GM12878 (cell line): ENCODE data around the gene JCHAIN. TPM values are rescaled to one million over a fixed set of nuclear protein-coding genes. Genes with fewer than 3 reads are reported as not detected.

Experiments
- ATAC-seq: fragments of 200-7000 bp; cut with Tn5 transposase; 3 replicates; pipeline ENCODE4 v1.9.1; 2020; ENCODE audit warnings: mild to moderate bottlenecking, moderate library complexity
- BruUV-seq: library from RNA; stranded (reverse); fragments of 400-500 nt; replicated peaks from 2 replicates; lab custom pipeline; 2021; lab: Mats Ljungman, UMichigan
- CTCF ChIA-PET: fragments of 300-600 bp; sonication (Branson Sonifier 250); formaldehyde crosslinking; extraction: SDS; loops from one replicate; lab custom pipeline; 2021; ENCODE audit warnings: inconsistent platforms; lab: Yijun Ruan, JAX
- POLR2A ChIA-PET: fragments of 350-600 bp; formaldehyde crosslinking; extraction: SDS; loops from one replicate; lab custom pipeline; 2021; ENCODE audit warnings: inconsistent platforms; lab: Charles Lee
- RAD21 ChIA-PET: fragments of 300-600 bp; sonication (Branson Sonifier 250); formaldehyde crosslinking; loops from one replicate; lab custom pipeline; 2023; ENCODE audit warnings: antibody characterized with exemption; ENCODE audit not compliant: unreplicated experiment; lab: Charles Lee
- SMC1A ChIA-PET: fragments of 300-600 bp; sonication (Branson Sonifier 250); formaldehyde crosslinking; loops from one replicate; lab custom pipeline; 2023; ENCODE audit not compliant: unreplicated experiment, uncharacterized antibody; lab: Charles Lee
- DNase-seq: peaks from one replicate; pipeline ENCODE4 v3.0.0-alpha.2; 2011; ENCODE audit warnings: low read depth, low spot score
- FAIRE-seq: peaks from 3 replicates; lab custom pipeline; 2011; peaks lifted over from hg19 to GRCh38; lab: Jason Lieb, UNC
- H2AFZ ChIP-seq: 2 replicates; pipeline ENCODE4 v1.6.0; 2011; ENCODE audit warnings: low read depth, low read length, control low read depth; ENCODE audit not compliant: control insufficient read depth
- H3K27ac ChIP-seq: 2 replicates; pipeline ENCODE4 v1.5.1; 2011; ENCODE audit warnings: control low read depth; ENCODE audit not compliant: control insufficient read depth, insufficient read depth
- H3K27me3 ChIP-seq, 2 experiments: replicated peaks in 1 of 2; 2 replicates each; pipeline versions ENCODE4 v1.6.0 to v1.6.1; 2011; ENCODE audit warnings: low read length in 1 of 2; ENCODE audit not compliant: control insufficient read depth in 2 of 2, insufficient read depth in 2 of 2
- H3K36me3 ChIP-seq, 2 experiments: 2 replicates each; pipeline ENCODE4 v1.5.1; 2011; ENCODE audit warnings: low read length in 1 of 2; ENCODE audit not compliant: control insufficient read depth in 2 of 2, insufficient read depth in 2 of 2
- H3K4me1 ChIP-seq: 2 replicates; pipeline ENCODE4 v1.6.1; 2011; ENCODE audit warnings: mild to moderate bottlenecking, low read length, moderate library complexity, mixed read lengths; ENCODE audit not compliant: control insufficient read depth, insufficient read depth
- H3K4me2 ChIP-seq: 2 replicates; pipeline ENCODE4 v1.6.0; 2011; ENCODE audit warnings: control low read depth; ENCODE audit not compliant: control insufficient read depth, insufficient read depth
- H3K4me3 ChIP-seq: fragments of 200-600 bp; sonication (generic); 2 replicates; pipeline ENCODE4 v1.5.1; 2016
- H3K79me2 ChIP-seq: 2 replicates; pipeline ENCODE4 v1.6.0; 2011; ENCODE audit warnings: low read length; ENCODE audit not compliant: control insufficient read depth, insufficient read depth
- H3K9ac ChIP-seq: 2 replicates; pipeline ENCODE4 v1.8.0; 2011; ENCODE audit warnings: low read length, control low read depth, mixed read lengths; ENCODE audit not compliant: control insufficient read depth, insufficient read depth
- H3K9me3 ChIP-seq: replicated peaks from 3 replicates; pipeline ENCODE4 v1.5.1; 2011; ENCODE audit warnings: mild to moderate bottlenecking, low read length; ENCODE audit not compliant: control insufficient read depth, insufficient read depth
- H4K20me1 ChIP-seq: 2 replicates; pipeline ENCODE4 v1.6.0; 2011; ENCODE audit not compliant: control insufficient read depth, insufficient read depth
- BMI1 ChIP-seq: fragments of 450-650 bp; IDR thresholded peaks from 2 replicates; pipeline ENCODE4 v1.6.1; 2016; ENCODE audit warnings: mild to moderate bottlenecking, moderate library complexity, borderline replicate concordance
- BRCA1 ChIP-seq: IDR thresholded peaks from 2 replicates; pipeline ENCODE4 v1.6.1; 2011; ENCODE audit warnings: low read depth, low read length, improper control_type of control experiment
- CREM ChIP-seq: IDR thresholded peaks from 2 replicates; pipeline ENCODE4 v1.6.1; 2014; ENCODE audit warnings: antibody characterized with exemption, low read depth
- ELK1 ChIP-seq: IDR thresholded peaks from 2 replicates; pipeline ENCODE4 v1.6.1; 2012; ENCODE audit warnings: low read depth, low read length, improper control_type of control experiment
- FOXM1 ChIP-seq: IDR thresholded peaks from 2 replicates; pipeline ENCODE4 v1.6.1; 2012; ENCODE audit warnings: low read depth, mild to moderate bottlenecking, inconsistent platforms, low read length, moderate library complexity
- IRF5 ChIP-seq: fragments of 450-650 bp; IDR thresholded peaks from 2 replicates; pipeline ENCODE4 v1.6.1; 2017; ENCODE audit warnings: borderline replicate concordance
- MXI1 ChIP-seq: fragments of 150-350 bp; IDR thresholded peaks from 2 replicates; pipeline ENCODE4 v1.6.1; 2011; ENCODE audit warnings: low read depth, mild to moderate bottlenecking, inconsistent platforms, low read length, improper control_type of control experiment
- MYB ChIP-seq: fragments of 150-350 bp; IDR thresholded peaks from 2 replicates; pipeline ENCODE4 v1.6.1; 2014; ENCODE audit warnings: mild to moderate bottlenecking, low read depth, low read length, borderline replicate concordance
- NFIC ChIP-seq: IDR thresholded peaks from 2 replicates; pipeline ENCODE4 v1.6.1; 2012; ENCODE audit warnings: low read depth, mild to moderate bottlenecking, inconsistent platforms, low read length, moderate library complexity
- NR2C2 ChIP-seq: IDR thresholded peaks from 2 replicates; pipeline ENCODE4 v1.6.1; 2011; ENCODE audit warnings: borderline replicate concordance, low read depth; ENCODE audit not compliant: control insufficient read depth, insufficient read length
- SIN3A ChIP-seq: IDR thresholded peaks from 2 replicates; pipeline ENCODE4 v1.6.1; 2012; ENCODE audit warnings: low read depth, low read length, improper control_type of control experiment
- SMAD1 ChIP-seq: fragments of 450-650 bp; IDR thresholded peaks from 2 replicates; pipeline ENCODE4 v1.6.1; 2018; ENCODE audit warnings: mild to moderate bottlenecking, low read depth; ENCODE audit not compliant: partially characterized antibody
- TCF7 ChIP-seq: IDR thresholded peaks from 2 replicates; pipeline ENCODE4 v1.6.1; 2014; ENCODE audit warnings: antibody characterized with exemption, borderline replicate concordance
- YBX1 ChIP-seq: fragments of 450-650 bp; IDR thresholded peaks from 2 replicates; pipeline ENCODE4 v1.6.1; 2016; ENCODE audit warnings: antibody characterized with exemption
- WGBS: methylation state at CpG from one replicate; pipeline ENCODE4 v1.1.6; 2016; ENCODE audit warnings: low lambda C conversion rate; ENCODE audit not compliant: insufficient replicate concordance, insufficient coverage; ENCODE audit errors: missing lambda C conversion rate; 5-methylcytosine and 5-hydroxymethylcytosine counted together
- in situ Hi-C: fragments of 300-500 bp; cut with MboI; formaldehyde crosslinking; loops from 9 replicates; pipeline ENCODE4 v1.14.3; 2018; ENCODE audit warnings: mixed read lengths
- intact Hi-C: fragments of 100-400 bp; cut with micrococcal nuclease; formaldehyde crosslinking; loops from one replicate; pipeline ENCODE4 v1.14.2; 2022; ENCODE audit not compliant: unreplicated experiment
- polyA plus RNA-seq, 11 experiments: library from polyadenylated mRNA; depleted of rRNA in 4 of 11; unstranded in 6 of 11; stranded (reverse) in 5 of 11; fragments of >200 nt; fragmentation: Nextera tagmentation in 4 of 11; fragmentation: Illumina TruSeq in 1 of 11; extraction: Ambion mirVana in 4 of 11; extraction: Trizol in 1 of 11; gene quantifications; 1 replicate in 1 of 11; 2 replicates in 10 of 11; pipeline versions ENCODE4 v1.2.1 to v1.2.3, GENCODE V29; 2011 to 2016; ENCODE audit warnings: inconsistent platforms in 2 of 11, missing spikeins in 2 of 11, low read depth in 1 of 11
- total RNA-seq, 4 experiments: library from RNA; depleted of rRNA in 3 of 4; stranded (reverse); fragments of >200 nt in 3 of 4; fragmentation: Illumina TruSeq in 1 of 4; extraction: Trizol in 1 of 4; gene quantifications; 2 replicates each; pipeline versions ENCODE4 v1.2.1 to v1.2.3, GENCODE V29; 2013 to 2021
- TF ChIP-seq, protein P1 (sequence below): fragments of 450-650 bp; IDR thresholded peaks from 2 replicates; pipeline ENCODE4 v1.6.1; 2017; ENCODE audit warnings: antibody characterized with exemption, mild to moderate bottlenecking, moderate library complexity

The JCHAIN gene
- total and polyA plus RNA-seq, 10 of the 15 experiments (the other 5 are each of a cell fraction or from before 2014, with no cell fraction given): 188 to 1,045 (median 486) TPM

DNA sequence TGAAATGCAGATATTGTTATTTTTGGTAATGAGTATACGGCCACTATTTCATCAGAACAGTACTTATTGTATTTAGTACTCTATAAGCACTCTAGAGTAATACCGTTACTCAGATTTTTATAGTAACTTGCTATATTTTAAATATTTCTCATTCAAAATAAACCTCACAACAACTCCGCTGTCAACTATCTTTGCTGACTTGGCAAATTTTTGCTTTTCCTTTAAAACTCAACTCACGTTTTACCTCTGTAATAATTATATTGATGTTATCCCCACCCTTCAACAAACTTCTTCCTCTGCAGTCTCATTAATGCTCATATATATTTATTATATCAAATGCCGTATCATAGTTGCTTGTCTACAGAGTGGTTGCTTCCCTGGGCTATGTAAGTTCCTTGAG, 9.0 kb downstream of the JCHAIN start:
- H3K4me2 ChIP-seq: no peak overlapping the region
- in situ Hi-C loops (no loop called here), intact Hi-C loops (loop anchor here (10.0 kb wide), 2 partner anchors 527 to 607 kb away; no protein-coding TSS in a partner anchor)
- H3K27me3 ChIP-seq: no peaks in the 10 kb centered on the region
- RAD21 ChIA-PET: interaction anchor here (1.1 to 2.6 kb wide), 8 partner anchors 9 to 353 kb away, joined by 3 to 15 read pairs (median 6); partner anchors contain the start of gene JCHAIN
- no peak overlapping the region for H3K4me3 ChIP-seq
- FAIRE-seq: no peak
- no peaks in the 10 kb centered on the region for H4K20me1 ChIP-seq
- peaks cover 0 to 3% of the 10 kb centered on the region in 2 experiments; a peak in 1 of 4 replicates for H3K36me3 ChIP-seq
- POLR2A ChIA-PET: interaction anchor here (1.5 kb wide), 1 partner anchor 11 kb away, joined by 3 read pairs; no protein-coding TSS in a partner anchor
- CTCF ChIA-PET: interaction anchor here (1.1 to 1.8 kb wide), 5 partner anchors 9 to 353 kb away, joined by 3 to 12 read pairs (median 7); no protein-coding TSS in a partner anchor
- BruUV-seq: no TSS peak
- H3K9ac ChIP-seq: no peak overlapping the region
- SMC1A ChIA-PET: interaction anchor here (0.9 to 2.9 kb wide), 13 partner anchors 9 to 363 kb away, joined by 3 to 17 read pairs (median 4); partner anchors contain the start of genes JCHAIN and UTP3
- H3K9me3 ChIP-seq: no peaks in the 10 kb centered on the region
- 68% methylated on average over 5 of the region's 5 CpGs for WGBS
- H3K4me1 ChIP-seq: no peaks in the 10 kb centered on the region; the same call in 1 of the 2 replicates
- ATAC-seq: no peak
- H3K79me2 ChIP-seq: peaks cover 3% of the 10 kb centered on the region
- no peak overlapping the region for H2AFZ ChIP-seq
- H3K27ac ChIP-seq: no peak overlapping the region
- no peak for DNase-seq
- TF ChIP-seq YBX1: no peak
- TF ChIP-seq NR2C2: no peak
- TF ChIP-seq SMAD1: no peak
- TF ChIP-seq, protein P1, sequence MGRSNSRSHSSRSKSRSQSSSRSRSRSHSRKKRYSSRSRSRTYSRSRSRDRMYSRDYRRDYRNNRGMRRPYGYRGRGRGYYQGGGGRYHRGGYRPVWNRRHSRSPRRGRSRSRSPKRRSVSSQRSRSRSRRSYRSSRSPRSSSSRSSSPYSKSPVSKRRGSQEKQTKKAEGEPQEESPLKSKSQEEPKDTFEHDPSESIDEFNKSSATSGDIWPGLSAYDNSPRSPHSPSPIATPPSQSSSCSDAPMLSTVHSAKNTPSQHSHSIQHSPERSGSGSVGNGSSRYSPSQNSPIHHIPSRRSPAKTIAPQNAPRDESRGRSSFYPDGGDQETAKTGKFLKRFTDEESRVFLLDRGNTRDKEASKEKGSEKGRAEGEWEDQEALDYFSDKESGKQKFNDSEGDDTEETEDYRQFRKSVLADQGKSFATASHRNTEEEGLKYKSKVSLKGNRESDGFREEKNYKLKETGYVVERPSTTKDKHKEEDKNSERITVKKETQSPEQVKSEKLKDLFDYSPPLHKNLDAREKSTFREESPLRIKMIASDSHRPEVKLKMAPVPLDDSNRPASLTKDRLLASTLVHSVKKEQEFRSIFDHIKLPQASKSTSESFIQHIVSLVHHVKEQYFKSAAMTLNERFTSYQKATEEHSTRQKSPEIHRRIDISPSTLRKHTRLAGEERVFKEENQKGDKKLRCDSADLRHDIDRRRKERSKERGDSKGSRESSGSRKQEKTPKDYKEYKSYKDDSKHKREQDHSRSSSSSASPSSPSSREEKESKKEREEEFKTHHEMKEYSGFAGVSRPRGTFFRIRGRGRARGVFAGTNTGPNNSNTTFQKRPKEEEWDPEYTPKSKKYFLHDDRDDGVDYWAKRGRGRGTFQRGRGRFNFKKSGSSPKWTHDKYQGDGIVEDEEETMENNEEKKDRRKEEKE: no peak
- no peak for TF ChIP-seq TCF7
- no peak for TF ChIP-seq NFIC
- no peak for TF ChIP-seq BMI1
- no peak for TF ChIP-seq MYB
- no peak for TF ChIP-seq SIN3A
- TF ChIP-seq BRCA1: no peak
- TF ChIP-seq ELK1: no peak
- no peak for TF ChIP-seq MXI1
- no peak for TF ChIP-seq CREM
- no peak for TF ChIP-seq FOXM1
- TF ChIP-seq IRF5: no peak
